ENCODE measurements around the gene NPRL2.
A peak's percentile ranks its signal among the peaks of the same experiment; 100 is the strongest.
"Not testable (repeated sequence)": the region's sequence is repeated elsewhere in the genome, so short reads cannot be mapped to it uniquely, and the experiment has no call there.

NPRL2 gene

GRCh38 chr3:50327129-50327528, 23.4 kb downstream of the NPRL2 start:
- DNase-seq (ENCODE audit: low spot score) = no peak

GRCh38 chr3:50326182-50326541, 24.4 kb downstream of the NPRL2 start:
- no peak for DNase-seq (ENCODE audit: low spot score)

DNA sequence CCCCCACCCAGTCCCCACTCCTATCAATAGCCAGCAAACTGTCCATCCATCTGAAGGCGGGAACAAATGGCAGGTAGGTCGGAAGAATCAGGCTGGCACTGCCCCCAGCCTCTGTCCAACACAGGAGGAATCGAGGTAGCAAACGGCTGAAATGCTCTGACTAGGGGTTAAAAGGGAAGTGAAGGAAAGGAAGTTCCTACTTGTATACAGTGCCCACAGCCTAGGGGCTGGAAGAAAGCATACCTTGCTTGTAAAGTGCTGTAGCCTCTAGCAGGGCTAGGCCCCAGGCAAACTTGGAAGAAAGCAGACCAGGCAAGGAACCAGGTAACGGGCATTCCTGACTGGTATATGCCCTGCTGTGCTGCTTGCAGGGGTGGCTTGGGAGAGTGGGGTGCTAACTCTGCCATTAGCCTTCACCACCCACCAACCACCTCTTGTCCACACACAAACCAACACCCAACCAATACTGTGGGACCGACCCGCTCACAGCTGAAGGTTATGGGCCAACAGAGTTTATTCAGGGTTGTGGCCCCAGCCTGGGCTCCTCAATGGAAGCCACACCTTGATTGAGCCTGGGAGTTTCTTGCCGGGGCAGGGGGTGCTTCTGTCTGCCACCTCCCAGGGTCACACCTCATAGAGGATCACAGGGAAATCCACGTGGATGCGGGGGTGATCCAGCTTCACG, 24.9 kb downstream of the NPRL2 start:
- no peak for DNase-seq (ENCODE audit: low spot score)

- no peak for DNase-seq (ENCODE audit: low spot score)
Measured at GRCh38 chr3:50325113-50325480, 25.5 kb downstream of the NPRL2 start.

- DNase-seq (ENCODE audit: low spot score) = peak; percentile 68
Measured at GRCh38 chr3:50324351-50325112, 26.0 kb downstream of the NPRL2 start.

- no peak for DNase-seq (ENCODE audit: low spot score)
Measured at GRCh38 chr3:50323614-50324199, 26.9 kb downstream of the NPRL2 start.

DNA sequence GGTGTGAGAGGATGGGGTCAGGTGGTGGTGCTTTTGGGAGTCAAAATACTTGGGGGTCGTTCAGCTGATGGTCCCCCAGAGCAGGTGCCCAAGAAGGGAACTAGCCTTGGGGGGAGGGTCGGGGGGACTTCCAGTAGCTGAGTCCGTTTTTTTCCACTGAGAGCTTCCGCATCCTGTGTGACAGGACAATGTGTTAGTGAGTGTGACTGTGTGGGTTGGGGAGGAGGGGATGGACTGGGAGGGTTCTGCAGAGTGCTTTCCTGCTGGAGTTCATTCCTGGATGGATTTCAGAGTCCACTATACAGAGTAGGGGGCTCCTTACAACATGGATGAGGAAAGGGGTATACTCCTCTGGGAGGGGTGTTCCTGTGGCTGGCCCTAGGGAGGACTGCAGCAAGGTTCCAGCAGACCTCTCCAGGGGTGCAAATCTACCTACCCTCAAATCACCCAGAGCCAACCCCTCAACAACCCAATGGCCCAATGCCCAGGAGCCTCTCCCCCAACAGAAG, 27.4 kb downstream of the NPRL2 start:
- DNase-seq (ENCODE audit: low spot score) = no peak

- no peak for DNase-seq (ENCODE audit: low spot score)
Measured at GRCh38 chr3:50322386-50323091, 28.0 kb downstream of the NPRL2 start, which contains the start of gene HYAL2. Gene HYAL2, minus strand, starts transcription at chr3:50322745. Its CDS starts 2,256 bp downstream, at chr3:50320489.

GRCh38 chr3:50322115-50322385, 28.5 kb downstream of the NPRL2 start:
- no peak for DNase-seq (ENCODE audit: low spot score)

- peak; percentile 89 for DNase-seq (ENCODE audit: low spot score)
Measured at GRCh38 chr3:50321336-50322114, 29.1 kb downstream of the NPRL2 start.

- DNase-seq (ENCODE audit: low spot score) = peak; percentile 85
Measured at GRCh38 chr3:50320853-50321335, 29.7 kb downstream of the NPRL2 start.

GRCh38 chr3:50319894-50320625, 30.5 kb downstream of the NPRL2 start:
- no peak for DNase-seq (ENCODE audit: low spot score)

DNA sequence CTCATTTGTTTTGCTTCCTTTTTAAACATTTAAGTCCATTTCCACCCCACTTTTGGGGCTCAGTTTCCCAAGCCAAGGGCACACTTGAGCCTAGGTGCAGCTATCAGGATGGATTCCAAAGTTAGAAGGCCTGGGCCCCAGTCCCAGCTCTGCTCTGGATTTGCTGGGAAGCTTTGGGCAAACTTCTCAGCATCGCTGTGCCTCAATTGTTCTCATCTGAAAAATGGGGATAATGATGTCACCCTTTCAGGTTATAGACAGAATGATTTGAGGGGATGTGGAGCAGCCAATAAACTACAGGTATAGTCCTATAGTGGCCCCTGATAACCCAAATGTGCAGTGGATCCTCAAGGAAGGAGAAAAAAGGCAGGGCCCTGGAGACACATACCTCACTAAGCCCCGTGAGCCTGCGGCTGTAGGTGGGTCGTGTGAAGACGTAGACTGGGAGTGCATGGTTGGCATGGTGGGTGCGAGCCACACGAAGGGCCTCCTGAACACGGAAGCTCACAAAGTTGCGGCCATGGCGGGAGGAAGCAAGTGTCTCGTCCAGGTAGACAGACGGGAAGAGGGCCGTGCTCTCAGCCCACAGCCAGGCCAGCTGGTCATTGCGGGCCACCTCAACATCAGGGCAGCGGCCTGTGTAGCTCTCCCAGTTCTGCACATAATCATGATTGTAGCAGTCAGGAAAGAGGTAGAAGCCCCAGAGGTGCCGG, 31.2 kb downstream of the NPRL2 start:
- DNase-seq (ENCODE audit: low spot score) = no peak

- no peak for DNase-seq (ENCODE audit: low spot score)
Measured at GRCh38 chr3:50318615-50319014, 32.0 kb downstream of the NPRL2 start.

DNA sequence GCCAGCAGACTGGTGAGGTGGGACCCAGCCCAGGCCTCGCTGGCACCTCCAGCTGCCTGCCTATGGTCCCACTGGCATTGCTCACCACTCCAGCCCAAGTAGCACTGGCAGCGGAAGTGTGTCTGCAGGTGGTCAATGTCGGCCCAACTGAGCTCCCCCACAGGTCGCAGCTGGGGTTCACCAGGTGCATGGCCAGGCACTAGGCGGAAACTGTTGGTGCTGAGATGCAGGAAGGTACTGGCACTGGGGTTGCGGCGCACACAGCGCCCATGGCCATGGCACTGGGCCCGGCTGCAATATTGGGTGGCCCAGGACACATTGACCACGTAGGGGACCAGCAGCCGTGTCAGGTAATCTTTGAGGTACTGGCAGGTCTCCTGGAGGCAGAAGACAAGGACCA, 32.4 kb downstream of the NPRL2 start:
- no peak for DNase-seq (ENCODE audit: low spot score)

DNA sequence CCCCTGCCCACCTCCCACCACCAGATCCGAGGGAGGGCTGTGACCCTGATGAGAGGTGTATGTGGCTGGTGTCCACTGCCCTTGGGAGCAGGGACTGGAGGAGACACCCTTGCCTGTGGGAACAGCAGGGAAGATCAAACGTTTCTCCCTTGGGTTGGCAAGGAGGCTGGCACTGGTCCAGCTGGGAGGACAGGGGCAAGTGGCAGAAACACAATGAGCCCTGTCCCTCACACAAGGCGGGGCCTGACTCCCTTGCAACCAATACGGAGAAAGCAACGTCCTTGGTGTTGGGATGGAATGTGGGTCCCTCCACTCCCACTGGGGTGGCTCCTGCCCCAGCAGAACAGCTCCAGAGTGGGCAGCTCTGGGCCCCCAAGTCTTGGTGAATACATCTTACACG, 33.3 kb downstream of the NPRL2 start:
- DNase-seq (ENCODE audit: low spot score) = no peak

- DNase-seq (ENCODE audit: low spot score) = no peak
Measured at GRCh38 chr3:50316657-50317242, 33.8 kb downstream of the NPRL2 start.

DNA sequence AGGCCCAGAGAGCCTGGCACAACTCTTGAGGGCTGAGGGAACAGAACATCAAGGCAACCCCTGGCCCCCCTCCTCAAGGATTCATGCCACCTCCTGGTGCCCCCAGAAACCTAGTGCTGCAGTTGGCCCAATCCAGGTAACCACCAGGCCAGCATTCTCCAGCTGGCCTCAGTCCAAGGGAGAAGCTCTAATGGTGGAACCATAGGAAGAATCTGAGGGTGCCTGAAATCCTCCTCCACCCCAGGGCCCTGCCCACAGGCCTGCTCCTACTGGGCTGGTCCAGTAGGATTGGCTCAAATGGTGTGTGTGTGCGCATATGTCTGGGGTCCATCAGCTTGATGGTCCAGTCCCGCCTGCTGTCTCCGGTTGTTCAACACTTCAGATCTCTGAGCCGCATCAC, 35.8 kb downstream of the NPRL2 start:
- no peak for DNase-seq (ENCODE audit: low spot score)

GRCh38 chr3:50314342-50314741, 36.2 kb downstream of the NPRL2 start:
- DNase-seq (ENCODE audit: low spot score) = no peak

GRCh38 chr3:50312041-50312440, 38.5 kb downstream of the NPRL2 start:
- DNase-seq (ENCODE audit: low spot score) = not testable (repeated sequence)

Data from globus pallidus (tissue), 1 donor.